AG04449 (cell line): Measurements from ENCODE around the gene EHD1.

ENCODE experiments used
- CTCF ChIA-PET: fragments of 350-600 bp; formaldehyde crosslinking; extraction: SDS; loops from one replicate; lab custom pipeline; 2021; ENCODE audit warnings: antibody characterized with exemption; lab: Yijun Ruan, JAX
- POLR2A ChIA-PET: fragments of 400-600, 350-600 bp; formaldehyde crosslinking; extraction: SDS; loops from one replicate; lab custom pipeline; 2020; ENCODE audit warnings: antibody characterized with exemption, inconsistent platforms; lab: Yijun Ruan, JAX
- DNase-seq: peaks from one replicate; pipeline ENCODE4 v3.0.0-alpha.2; 2010; ENCODE audit warnings: low read depth, low spot score
- H3K4me3 ChIP-seq: 2 replicates; pipeline ENCODE4 v1.5.1; 2011; ENCODE audit warnings: low read depth, mild to moderate bottlenecking, control low read depth, low read length
- CTCF ChIP-seq: IDR thresholded peaks from one replicate; pipeline ENCODE4 v1.5.1; 2011; ENCODE audit warnings: mild to moderate bottlenecking, moderate library complexity, low read length, control low read depth, inconsistent platforms; ENCODE audit not compliant: insufficient read depth; ENCODE audit errors: missing control alignments

Gene EHD1

GRCh38 chr11:64891215-64891848 is 12.9 kb upstream of the EHD1 start:
- POLR2A ChIA-PET: no interaction called here
- TF ChIP-seq CTCF: no peak
- H3K4me3 ChIP-seq: no peak overlapping the region
- CTCF ChIA-PET: interaction anchor here (1.7 to 28.0 kb wide), 4 partner anchors 14 to 122 kb away, joined by 4 to 1375 read pairs (median 52); partner anchors contain the start of genes ARL2, CDC42BPG, EHD1 and PPP2R5B
- no peak for DNase-seq

GRCh38 chr11:64890522-64890939 is 12.1 kb upstream of the EHD1 start:
- ChIA-PET POLR2A (no interaction called here), CTCF (interaction anchor here (1.4 to 28.0 kb wide), 4 partner anchors 13 to 38 kb away, joined by 4 to 1375 read pairs (median 46); partner anchors contain the start of genes CDC42BPG, EHD1 and PPP2R5B)
- H3K4me3 ChIP-seq: no peak overlapping the region
- TF ChIP-seq CTCF: no peak
- no peak for DNase-seq

- CTCF ChIA-PET: interaction anchor here (0.8 to 28.0 kb wide), 10 partner anchors 11 to 89 kb away, joined by 3 to 1375 read pairs (median 7); partner anchors contain the start of genes ATG2A, CDC42BPG and EHD1
- POLR2A ChIA-PET: interaction anchor here (2.0 kb wide), 1 partner anchor 12 kb away, joined by 12 read pairs; the partner anchor contains the start of gene EHD1
- no peak overlapping the region for H3K4me3 ChIP-seq
- no peak for TF ChIP-seq CTCF
- no peak for DNase-seq
These were observed 10.5 kb upstream of the EHD1 start for GRCh38 chr11:64888729-64889511.

DNA sequence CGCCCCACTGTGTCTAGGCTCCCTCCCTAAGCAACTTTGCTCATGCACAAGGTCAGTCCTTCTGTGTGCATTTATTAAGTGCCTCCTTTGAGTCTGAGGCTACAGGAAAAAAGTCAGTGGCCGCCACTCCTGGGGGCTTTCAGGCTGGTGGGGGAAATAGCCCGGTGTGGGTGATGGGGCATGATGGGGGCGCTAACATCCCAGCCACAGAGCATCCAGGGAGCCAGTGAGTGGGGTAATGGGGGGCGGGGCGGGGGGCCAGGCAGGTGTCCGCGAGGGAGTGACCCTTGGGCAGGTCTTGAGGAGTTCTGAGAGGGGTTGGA is 9.9 kb upstream of the EHD1 start:
- H3K4me3 ChIP-seq: no peak overlapping the region
- DNase-seq: no peak
- POLR2A ChIA-PET: interaction anchor here (0.7 to 2.0 kb wide), 2 partner anchors 11 to 41 kb away, joined by 5 to 12 read pairs; partner anchors contain the start of gene EHD1
- TF ChIP-seq CTCF: no peak
- CTCF ChIA-PET: interaction anchor here (0.5 to 28.0 kb wide), 18 partner anchors 9 to 147 kb away, joined by 3 to 1375 read pairs (median 6); partner anchors contain the start of genes ARL2, ATG2A, CDC42BPG and EHD1

DNA sequence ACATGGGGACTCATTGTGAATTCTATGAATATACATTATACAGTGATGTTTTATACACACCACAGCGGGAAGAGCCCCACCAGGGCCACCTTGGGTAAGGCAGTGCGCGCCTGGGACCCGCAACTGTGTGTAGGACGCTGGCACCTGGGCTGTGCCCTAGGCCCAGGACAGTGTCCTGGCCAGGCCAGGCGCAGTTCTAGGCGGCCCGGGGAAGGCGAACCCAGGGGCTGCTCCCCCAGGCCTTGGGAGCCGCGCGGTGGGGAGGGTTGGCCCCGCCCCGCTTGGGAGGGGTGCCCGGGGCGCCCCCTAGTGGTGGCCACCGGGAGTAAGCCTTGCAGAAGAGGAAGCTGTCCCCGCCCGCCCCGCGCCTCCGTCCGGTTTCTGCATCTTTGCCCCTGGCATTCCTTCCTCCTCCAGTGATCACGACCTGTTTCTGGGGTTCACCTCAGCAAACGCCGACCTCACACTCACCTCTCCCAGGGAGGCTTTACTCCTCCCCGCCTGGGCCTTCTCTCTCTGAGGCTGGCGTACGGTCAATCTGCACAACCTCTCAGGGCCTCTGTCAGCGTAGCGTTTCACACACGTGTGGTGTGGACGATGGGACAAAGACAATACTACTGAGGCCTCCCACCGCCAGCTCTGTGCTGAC is 9.5 kb upstream of the EHD1 start:
- peak overlapping the region; percentile 33 for H3K4me3 ChIP-seq
- CTCF ChIA-PET: interaction anchor here (0.5 to 28.0 kb wide), 19 partner anchors 9 to 148 kb away, joined by 3 to 1375 read pairs (median 5); partner anchors contain the start of genes ARL2, ATG2A, CDC42BPG and EHD1
- TF ChIP-seq CTCF: peak; percentile 97
- no peak for DNase-seq
- POLR2A ChIA-PET: interaction anchor here (0.7 to 2.0 kb wide), 2 partner anchors 11 to 40 kb away, joined by 5 to 12 read pairs; partner anchors contain the start of gene EHD1
